IMR-90 (cell line): ENCODE data around the gene CEMIP2. TPM values are rescaled to one million over a fixed set of nuclear protein-coding genes. Genes with fewer than 3 reads are reported as not detected.
A peak's percentile ranks its signal among the peaks of the same experiment; 100 is the strongest.

Experiments
- ATAC-seq: fragments of 200-7000 bp; cut with Tn5 transposase; 2 replicates; pipeline ENCODE4 v1.9.1; 2020; ENCODE audit warnings: low read depth, mild to moderate bottlenecking, moderate library complexity
- BruUV-seq: library from RNA; stranded (reverse); fragments of 400-500 nt; replicated peaks from 2 replicates; lab custom pipeline; 2021; lab: Mats Ljungman, UMichigan
- CTCF ChIA-PET: fragments of 300-600 bp; formaldehyde crosslinking; extraction: SDS; loops from one replicate; lab custom pipeline; 2021; ENCODE audit warnings: antibody characterized with exemption; lab: Yijun Ruan, JAX
- POLR2A ChIA-PET: fragments of 300-600 bp; sonication (Branson Sonifier 250); formaldehyde crosslinking; loops from one replicate; lab custom pipeline; 2022; ENCODE audit warnings: antibody characterized with exemption; ENCODE audit not compliant: unreplicated experiment; lab: Charles Lee
- DNase-seq: peaks from one replicate; pipeline ENCODE4 v3.0.0; 2013
- H2AFZ ChIP-seq: replicated peaks from 2 replicates; pipeline ENCODE3; 2013; ENCODE audit warnings: low read length, mild to moderate bottlenecking; ENCODE audit not compliant: poor library complexity
- H2AK5ac ChIP-seq: 2 replicates; pipeline ENCODE4 v1.6.1; 2013; ENCODE audit warnings: low read depth, low read length, inconsistent platforms
- H2AK9ac ChIP-seq: replicated peaks from 2 replicates; pipeline ENCODE3; 2013; ENCODE audit warnings: mild to moderate bottlenecking, low read depth, low read length, moderate library complexity; ENCODE audit not compliant: poor library complexity
- H2BK120ac ChIP-seq: 2 replicates; pipeline ENCODE4 v1.6.1; 2013; ENCODE audit warnings: low read depth, low read length, inconsistent platforms
- H2BK15ac ChIP-seq: 3 replicates; pipeline ENCODE4 v1.6.1; 2013; ENCODE audit warnings: low read depth, low read length, inconsistent platforms
- H2BK20ac ChIP-seq: 2 replicates; pipeline ENCODE4 v1.6.1; 2013; ENCODE audit warnings: low read depth, mild to moderate bottlenecking, inconsistent platforms, low read length, moderate library complexity
- H2BK5ac ChIP-seq: 2 replicates; pipeline ENCODE4 v1.6.1; 2013; ENCODE audit warnings: mild to moderate bottlenecking, low read depth, low read length, inconsistent platforms; ENCODE audit not compliant: poor library complexity, severe bottlenecking
- H3K14ac ChIP-seq: replicated peaks from 2 replicates; pipeline ENCODE4 v1.6.1; 2013; ENCODE audit warnings: low read depth, low read length, inconsistent platforms
- H3K18ac ChIP-seq: 2 replicates; pipeline ENCODE4 v1.6.1; 2013; ENCODE audit warnings: low read depth, low read length, control low read depth
- H3K23ac ChIP-seq: 2 replicates; pipeline ENCODE4 v1.6.1; 2013; ENCODE audit warnings: low read depth, low read length, inconsistent platforms
- H3K27ac ChIP-seq: 2 replicates; pipeline ENCODE4 v1.5.1; 2013; ENCODE audit warnings: mild to moderate bottlenecking, control low read depth, low read length; ENCODE audit not compliant: insufficient read depth
- H3K27me3 ChIP-seq: 2 replicates; pipeline ENCODE4 v1.6.1; 2013; ENCODE audit warnings: low read length; ENCODE audit not compliant: control insufficient read depth, insufficient read depth
- H3K36me3 ChIP-seq: 2 replicates; pipeline ENCODE4 v1.6.1; 2013; ENCODE audit warnings: low read length, mixed read lengths; ENCODE audit not compliant: control insufficient read depth, insufficient read depth
- H3K4ac ChIP-seq: 2 replicates; pipeline ENCODE4 v1.6.1; 2013; ENCODE audit warnings: low read depth, low read length, inconsistent platforms
- H3K4me1 ChIP-seq: 2 replicates; pipeline ENCODE4 v1.6.1; 2013; ENCODE audit warnings: low read length, mixed read lengths; ENCODE audit not compliant: control insufficient read depth, insufficient read depth
- H3K4me2 ChIP-seq: 2 replicates; pipeline ENCODE4 v1.6.1; 2013; ENCODE audit warnings: low read depth, mild to moderate bottlenecking, control low read depth, low read length, moderate library complexity
- H3K4me3 ChIP-seq: 2 replicates; pipeline ENCODE4 v1.5.1; 2013; ENCODE audit warnings: low read depth, mild to moderate bottlenecking, control low read depth, low read length, moderate library complexity; ENCODE audit not compliant: insufficient read depth
- H3K56ac ChIP-seq: 2 replicates; pipeline ENCODE4 v1.6.1; 2013; ENCODE audit warnings: low read length, inconsistent platforms; ENCODE audit not compliant: insufficient read depth; ENCODE audit errors: extremely low read depth
- H3K79me1 ChIP-seq, 2 experiments: 2 replicates each; pipeline ENCODE4 v1.6.1; 2013; ENCODE audit warnings: low read length in 2 of 2, inconsistent platforms in 1 of 2, low read depth in 1 of 2
- H3K9ac ChIP-seq: 2 replicates; pipeline ENCODE4 v1.6.1; 2013; ENCODE audit warnings: low read depth, low read length, control low read depth
- H3K9me1 ChIP-seq: 2 replicates; pipeline ENCODE4 v1.6.1; 2013; ENCODE audit warnings: low read length, inconsistent platforms; ENCODE audit not compliant: insufficient read depth
- H3K9me3 ChIP-seq: 2 replicates; pipeline ENCODE4 v1.6.1; 2013; ENCODE audit warnings: low read length; ENCODE audit not compliant: control insufficient read depth, insufficient read depth
- H4K20me1 ChIP-seq: 2 replicates; pipeline ENCODE4 v1.6.1; 2013; ENCODE audit warnings: low read length, inconsistent platforms; ENCODE audit not compliant: insufficient read depth
- H4K5ac ChIP-seq: 2 replicates; pipeline ENCODE4 v1.6.1; 2013; ENCODE audit warnings: mild to moderate bottlenecking, low read depth, low read length, control low read depth
- H4K8ac ChIP-seq, 2 experiments: 2 replicates each; pipeline ENCODE4 v1.6.1; 2013; ENCODE audit warnings: low read depth in 2 of 2, low read length in 2 of 2, control low read depth in 1 of 2, inconsistent platforms in 1 of 2
- H4K91ac ChIP-seq: 2 replicates; pipeline ENCODE4 v1.6.1; 2013; ENCODE audit warnings: low read depth, low read length, inconsistent platforms; ENCODE audit not compliant: insufficient read depth
- CEBPB ChIP-seq: IDR thresholded peaks from 2 replicates; pipeline ENCODE4 v1.6.1; 2012; ENCODE audit warnings: low read depth, low read length, improper control_type of control experiment
- FOS ChIP-seq: fragments of 150-350 bp; IDR thresholded peaks from 2 replicates; pipeline ENCODE4 v1.6.1; 2016; ENCODE audit warnings: low read depth, low read length
- MAFK ChIP-seq: IDR thresholded peaks from 2 replicates; pipeline ENCODE4 v1.6.1; 2012; ENCODE audit warnings: low read depth, low read length, improper control_type of control experiment
- USF2 ChIP-seq: fragments of 150-350 bp; IDR thresholded peaks from 2 replicates; pipeline ENCODE4 v1.6.1; 2017; ENCODE audit warnings: mild to moderate bottlenecking, antibody characterized with exemption, low read length, low read depth
- WGBS, 2 experiments: methylation state at CpG; one replicate each; pipeline versions ENCODE4 v1.1.5 to v1.1.7; 2013; ENCODE audit warnings: missing lambda C conversion rate in 2 of 2; ENCODE audit not compliant: insufficient read length in 1 of 2; ENCODE audit errors: extremely low coverage in 2 of 2; 5-methylcytosine and 5-hydroxymethylcytosine counted together
- dilution Hi-C: fragments of 300-500 bp; cut with HindIII; formaldehyde crosslinking; loops from one replicate; pipeline ENCODE4 v1.14.3; 2018; ENCODE audit warnings: low sequenced_read_pairs; ENCODE audit not compliant: unreplicated experiment
- in situ Hi-C: fragments of 300-500 bp; cut with MboI; formaldehyde crosslinking; loops from 3 replicates; pipeline ENCODE4 v1.14.3; 2019; ENCODE audit warnings: low sequenced_read_pairs, inconsistent platforms, mixed read lengths
- intact Hi-C: fragments of 100-400 bp; cut with micrococcal nuclease; formaldehyde crosslinking; loops from 2 replicates; pipeline ENCODE4 v1.10.0; 2022
- polyA plus RNA-seq, 3 experiments: library from polyadenylated mRNA; depleted of rRNA; stranded (reverse); fragments of >200 nt; gene quantifications; 2 replicates each; pipeline ENCODE4 v1.2.3, GENCODE V29; 2012; ENCODE audit warnings: low replicate concordance in 1 of 3
- total RNA-seq: library from RNA; depleted of rRNA; stranded (reverse); fragments of >200 nt; gene quantifications from 2 replicates; pipeline ENCODE4 v1.2.3, GENCODE V29; 2012

The CEMIP2 gene
- total and polyA plus RNA-seq, 2 of the 4 experiments (the other 2 are of a cell fraction), result 65.2 to 67.4 TPM

DNA sequence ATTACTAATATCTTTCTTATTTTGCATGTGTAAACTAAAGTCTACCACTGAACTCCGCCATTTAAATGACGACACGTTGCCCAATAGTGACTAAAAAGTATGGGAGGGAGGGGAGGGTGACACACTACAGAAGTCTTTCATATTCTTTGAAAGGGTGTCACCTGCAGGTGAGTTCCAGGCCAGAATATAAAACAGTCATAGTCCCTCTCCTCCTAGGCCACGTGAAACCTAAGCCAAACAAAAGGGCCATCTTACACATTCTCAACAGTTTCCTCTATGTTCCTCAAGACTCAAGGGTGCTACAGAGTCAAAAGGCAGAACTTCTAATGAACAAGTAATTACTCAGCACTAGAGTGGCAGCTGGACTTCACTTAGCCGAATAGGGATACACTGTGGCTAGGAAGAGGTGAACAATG, 6.4 kb downstream of the CEMIP2 start:
- Histone ChIP-seq H4K91ac (0 out of 2 replicates have a peak overlapping the region, but pooled peaks have one; percentile 6), H2AFZ (no peak overlapping the region), H3K27me3 (no peaks in the 10 kb centered on the region), H4K20me1 (peaks cover 44% of the 10 kb centered on the region), H2AK5ac (peak overlapping the region; percentile 78), H3K9me3 (no peaks in the 10 kb centered on the region), H2AK9ac (no peak overlapping the region), H3K23ac (peak overlapping the region; percentile 28), H3K27ac (peak overlapping the region; percentile 16; the same call in 1 of the 2 replicates), H3K4me3 (no peak overlapping the region), H3K56ac (no peak overlapping the region), H2BK15ac (peak overlapping the region; percentile 47; the same call in 1 of the 3 replicates), H3K4me1 (peaks cover 17% of the 10 kb centered on the region), H2BK5ac (no peak overlapping the region), H3K18ac (peak overlapping the region; percentile 28; the same call in 1 of the 2 replicates), H3K9ac (no peak overlapping the region), H3K4me2 (no peak overlapping the region), H3K79me1 (peaks cover 9 to 57% of the 10 kb centered on the region in 2 experiments), H4K5ac (no peak overlapping the region; the same call in 1 of the 2 replicates), H3K4ac (peak overlapping the region; percentile 64), H3K14ac (peak overlapping the region; percentile 69; the same call in 1 of the 2 replicates), H4K8ac (peak overlapping the region; percentile 1 to 16; a peak in 2 of 4 replicates), H2BK120ac (peak overlapping the region; percentile 62; the same call in 1 of the 2 replicates), H3K36me3 (no peaks in the 10 kb centered on the region), H3K9me1 (peaks cover 17% of the 10 kb centered on the region), H2BK20ac (0 out of 2 replicates have a peak overlapping the region, but pooled peaks have one; percentile 38)
- no CpG with 5 or more reads among the region's 5 CpGs for WGBS, 2 experiments
- in situ Hi-C loops, result no loop called here
- no peak for DNase-seq
- TF ChIP-seq USF2 (no peak), CEBPB (peak; percentile 54; the same call in 1 of the 2 replicates), MAFK (no peak), FOS (no peak)
- ChIA-PET POLR2A (no interaction called here), CTCF (interaction anchor here (1.2 kb wide), 1 partner anchor 10 kb away, joined by 4 read pairs; no protein-coding TSS in a partner anchor)
- dilution Hi-C loops, result no loop called here
- intact Hi-C loops, result loop anchor here (2.0 to 10.0 kb wide), 2 partner anchors 39 to 807 kb away; no protein-coding TSS in a partner anchor
- BruUV-seq, result no TSS peak
- no peak for ATAC-seq
